ENCODE measurements around the gene PRR30.

PRR30 gene

GRCh38 chr2:27094353-27094984, 44.7 kb downstream of the PRR30 start:
- DNase-seq (ENCODE audit: low read depth): no peak
- in situ Hi-C loops (cut with HindIII; ENCODE audit: low sequenced_read_pairs): no loop called here
- no peak overlapping the region for H3K4me3 ChIP-seq (ENCODE audit: low read depth, low read length)
- no peak for TF ChIP-seq CTCF (IDR thresholded peaks at IDR 0.05; ENCODE audit: low read depth, low read length, missing control alignments)

DNA sequence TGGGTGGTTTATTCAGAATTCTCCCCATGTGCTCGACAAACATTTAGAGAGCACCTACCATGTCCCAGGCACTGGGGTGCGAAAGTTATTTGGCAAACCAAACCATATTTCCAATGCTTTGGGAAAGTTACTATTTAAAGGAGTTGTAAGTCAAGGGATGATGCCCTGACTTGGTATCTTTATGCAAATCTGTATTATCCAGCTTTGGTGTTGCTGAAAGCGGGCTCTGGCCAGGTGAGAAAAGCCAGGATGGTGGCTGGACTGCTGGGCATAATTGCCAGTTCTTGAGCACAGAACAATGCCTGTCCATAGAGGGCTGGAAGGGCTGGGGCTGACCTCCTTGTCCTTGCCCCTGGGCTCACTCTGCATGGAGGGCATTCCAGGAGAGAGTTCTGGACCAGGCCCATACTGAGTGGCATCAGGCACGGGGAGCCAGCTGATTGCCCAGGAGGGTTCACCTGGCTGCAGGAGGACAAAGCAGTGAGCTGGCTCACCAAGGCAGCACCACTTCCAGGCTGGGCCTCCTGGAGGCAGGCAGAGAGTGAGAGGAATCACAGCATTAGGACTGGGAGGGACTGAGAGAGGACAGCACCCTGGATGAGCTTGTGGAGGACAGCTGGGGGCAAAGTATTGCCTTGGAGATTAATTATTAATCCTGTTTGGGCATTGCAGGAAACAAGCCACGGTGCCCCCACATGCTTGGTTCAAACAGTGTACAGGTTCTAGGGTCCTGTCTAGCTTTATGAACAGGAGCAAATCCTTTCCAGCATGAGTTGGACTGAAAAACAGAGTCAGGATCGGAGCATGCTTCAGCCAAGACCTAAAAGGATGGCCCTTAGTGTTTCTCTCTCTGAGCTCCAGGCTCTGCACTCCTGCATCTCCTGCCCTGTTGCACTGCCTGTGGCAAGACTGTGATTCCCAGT, 45.5 kb downstream of the PRR30 start:
- no peak overlapping the region for H3K4me3 ChIP-seq (ENCODE audit: low read depth, low read length)
- TF ChIP-seq CTCF (IDR thresholded peaks at IDR 0.05; ENCODE audit: low read depth, low read length, missing control alignments): no peak
- DNase-seq (ENCODE audit: low read depth): no peak
- in situ Hi-C loops (cut with HindIII; ENCODE audit: low sequenced_read_pairs): no loop called here

DNA sequence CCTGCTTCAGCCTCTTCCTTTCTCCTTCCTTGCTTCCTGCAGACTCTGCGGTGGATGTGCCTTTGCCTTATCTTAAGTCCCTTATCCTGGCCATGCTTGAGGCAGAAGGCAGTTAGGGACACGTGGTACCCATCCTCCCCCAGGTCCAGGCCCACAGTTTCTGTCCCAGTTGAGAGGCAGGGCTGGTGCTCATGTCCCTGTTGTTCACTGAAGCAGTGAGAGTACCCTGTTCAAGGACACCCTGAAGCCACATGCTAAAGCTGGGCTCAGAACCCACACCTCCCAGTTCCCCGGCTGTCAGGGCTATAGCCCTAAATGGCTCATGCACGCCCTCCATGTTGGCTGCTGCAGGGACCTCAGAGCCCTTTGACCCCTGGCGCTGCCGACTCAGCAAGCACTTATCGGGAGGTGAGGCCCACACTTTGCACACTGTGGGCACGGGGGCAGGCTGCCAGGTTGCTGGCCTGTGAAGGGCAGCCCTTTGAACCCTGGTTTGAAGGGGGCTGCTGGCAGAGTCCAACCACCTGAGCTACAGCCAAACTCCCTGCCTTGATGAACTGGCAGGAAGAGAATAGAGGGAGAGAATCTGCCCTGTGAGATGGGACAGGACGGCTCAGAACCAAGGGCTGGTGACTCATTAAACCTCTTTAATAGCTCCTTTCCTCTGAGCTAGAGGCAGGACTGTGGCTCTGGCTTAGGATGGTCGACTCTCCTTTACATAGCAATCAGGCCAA, 46.3 kb downstream of the PRR30 start:
- TF ChIP-seq CTCF (IDR thresholded peaks at IDR 0.05; ENCODE audit: low read depth, low read length, missing control alignments): no peak
- H3K4me3 ChIP-seq (ENCODE audit: low read depth, low read length): no peak overlapping the region
- in situ Hi-C loops (cut with HindIII; ENCODE audit: low sequenced_read_pairs): no loop called here
- DNase-seq (ENCODE audit: low read depth): no peak

DNA sequence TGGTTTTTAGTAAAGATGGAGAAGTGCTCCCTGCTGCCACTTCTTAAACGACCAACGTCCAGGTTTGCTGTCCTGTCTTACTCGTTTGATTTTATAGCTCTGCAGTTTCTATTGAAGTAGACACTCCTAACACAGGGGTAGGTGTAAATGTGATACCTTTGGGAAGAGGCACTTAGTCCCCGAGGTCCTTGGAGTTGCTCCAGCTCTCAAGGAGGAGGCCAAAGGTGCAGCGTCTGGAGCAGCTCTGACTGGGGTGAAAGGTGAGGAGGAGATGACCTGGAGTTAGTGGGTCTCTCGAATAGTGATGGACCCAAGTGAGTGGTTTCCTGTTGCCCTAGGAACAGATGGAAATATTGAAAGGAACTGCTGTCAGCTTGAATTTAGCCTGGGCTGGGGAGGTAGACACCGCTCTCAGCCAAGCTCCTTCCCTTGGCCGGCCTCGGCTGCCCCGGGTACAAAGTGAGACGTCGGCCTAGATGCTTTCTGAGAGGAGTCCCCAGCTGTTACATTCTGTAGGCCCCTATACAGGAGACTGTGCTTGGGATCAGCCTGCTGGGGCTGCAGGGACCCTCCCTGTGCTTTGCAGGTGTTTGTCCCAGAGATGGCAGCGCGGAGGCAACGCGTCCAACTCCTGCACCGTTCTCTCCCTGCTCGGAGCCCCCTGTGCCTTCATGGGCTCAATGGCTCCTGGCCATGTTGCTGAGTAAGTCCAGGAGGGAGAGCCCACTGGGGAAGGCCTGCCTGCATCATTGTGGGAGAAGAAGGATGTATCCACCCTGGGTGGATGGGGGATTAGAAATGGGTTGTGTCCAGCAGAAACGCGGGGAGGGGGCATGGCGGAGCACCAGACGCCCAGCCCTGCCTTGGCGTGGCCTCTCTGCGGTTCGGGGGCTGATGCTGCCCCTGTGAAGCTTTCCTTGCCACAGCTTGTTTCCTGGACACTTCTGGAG, 47.2 kb downstream of the PRR30 start:
- DNase-seq (ENCODE audit: low read depth): no peak
- no peak overlapping the region for H3K4me3 ChIP-seq (ENCODE audit: low read depth, low read length)
- in situ Hi-C loops (cut with HindIII; ENCODE audit: low sequenced_read_pairs): no loop called here
- TF ChIP-seq CTCF (IDR thresholded peaks at IDR 0.05; ENCODE audit: low read depth, low read length, missing control alignments): no peak

DNA sequence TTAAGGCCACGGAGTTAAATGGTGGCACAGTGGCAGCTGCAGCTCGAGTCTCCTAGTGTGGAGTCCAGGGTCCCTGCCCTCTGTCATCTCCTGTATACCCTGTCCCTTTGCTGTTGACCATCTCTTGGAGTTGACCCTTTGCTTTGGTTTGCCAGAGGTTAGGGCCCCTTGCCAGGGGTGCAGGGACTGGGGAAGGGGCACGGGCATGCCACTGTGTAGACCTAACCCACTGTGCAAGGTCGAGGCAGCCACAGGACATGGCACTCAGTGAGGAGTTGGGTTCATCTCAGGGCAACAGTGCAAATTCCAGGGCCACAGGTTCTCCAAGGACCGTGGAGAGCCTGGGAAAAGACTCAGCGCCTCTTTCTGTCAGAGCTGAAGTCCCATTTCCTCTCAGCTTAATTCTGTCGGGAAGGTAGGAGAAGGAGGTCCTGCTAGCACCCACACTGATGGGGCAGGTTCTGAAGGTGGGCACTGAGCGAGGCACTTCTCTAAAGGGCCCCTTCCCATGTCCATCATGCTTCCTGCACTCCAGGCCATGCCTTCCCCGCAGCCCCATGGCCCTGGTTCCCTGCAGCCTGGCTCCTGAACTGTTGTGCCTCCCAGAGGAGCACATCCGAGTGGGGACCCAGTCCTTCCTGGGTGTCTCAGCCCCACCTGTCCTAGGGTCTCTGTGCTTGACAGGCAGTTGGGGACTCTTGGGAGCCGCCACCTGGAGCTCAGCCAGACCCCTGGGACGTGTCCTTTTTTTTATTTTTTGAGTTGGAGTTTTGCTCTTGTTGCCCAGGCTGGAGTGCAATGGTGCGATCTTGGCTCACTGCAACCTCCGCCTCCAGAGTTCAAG, 49.9 kb downstream of the PRR30 start:
- H3K4me3 ChIP-seq (ENCODE audit: low read depth, low read length): no peak overlapping the region
- no peak for TF ChIP-seq CTCF (IDR thresholded peaks at IDR 0.05; ENCODE audit: low read depth, low read length, missing control alignments)
- no peak for DNase-seq (ENCODE audit: low read depth)

More for the DNA sequence above, 49.9 kb downstream of the PRR30 start:
- in situ Hi-C loops (cut with HindIII; ENCODE audit: low sequenced_read_pairs): no loop called here

All from astrocyte of the cerebellum (primary cell).